Measurements from ENCODE around the gene HS6ST2.

- no peak for TF ChIP-seq EZH2 (IDR thresholded peaks at IDR 0.05)
- no peak for TF ChIP-seq CTCF (IDR thresholded peaks at IDR 0.05)
Observed at GRCh38 chrX:132810964-132811712, 147.3 kb downstream of the HS6ST2 start.

Data from neural progenitor cell (in vitro differentiated cells).